GM23338 (cell line): ENCODE results near the gene GHDC. TPM values are rescaled to one million over a fixed set of nuclear protein-coding genes. Genes with fewer than 3 reads are reported as not detected.

Source experiments
- ATAC-seq: fragments of 200-7000 bp; cut with Tn5 transposase; 3 replicates; pipeline ENCODE4 v1.9.1; 2020
- DNase-seq: peaks from one replicate; pipeline ENCODE4 v3.0.0-alpha.2; 2015; ENCODE audit warnings: low spot score
- H2AFZ ChIP-seq: fragments of 200-600 bp; sonication (generic); 2 replicates; pipeline ENCODE4 v1.8.0; 2016; ENCODE audit warnings: antibody characterized with exemption, mild to moderate bottlenecking, moderate library complexity
- H3F3A ChIP-seq: fragments of 200-600 bp; sonication (generic); replicated peaks from 2 replicates; pipeline ENCODE4 v1.8.0; 2017; ENCODE audit warnings: antibody characterized with exemption, mixed run types, low read depth
- H3K27ac ChIP-seq: fragments of 200-600 bp; sonication (generic); 2 replicates; pipeline ENCODE4 v1.6.1; 2016; ENCODE audit warnings: low read depth
- H3K27me3 ChIP-seq: fragments of 200-600 bp; sonication (generic); 2 replicates; pipeline ENCODE4 v1.8.0; 2016; ENCODE audit warnings: mild to moderate bottlenecking, mixed run types, moderate library complexity; ENCODE audit not compliant: insufficient read depth
- H3K36me3 ChIP-seq: fragments of 200-600 bp; sonication (generic); 2 replicates; pipeline ENCODE4 v1.8.0; 2016; ENCODE audit warnings: mild to moderate bottlenecking; ENCODE audit not compliant: insufficient read depth
- H3K4me1 ChIP-seq: fragments of 200-600 bp; sonication (generic); 2 replicates; pipeline ENCODE4 v1.8.0; 2016; ENCODE audit warnings: mild to moderate bottlenecking, moderate library complexity; ENCODE audit not compliant: insufficient read depth
- H3K4me2 ChIP-seq: fragments of 200-600 bp; sonication (generic); 2 replicates; pipeline ENCODE4 v1.7.1; 2017; ENCODE audit warnings: mixed run types
- H3K4me3 ChIP-seq: fragments of 200-600 bp; sonication (generic); 2 replicates; pipeline ENCODE4 v1.6.1; 2016; ENCODE audit warnings: mixed run types
- H3K79me2 ChIP-seq: fragments of 200-600 bp; sonication (generic); replicated peaks from 2 replicates; pipeline ENCODE4 v1.8.0; 2017; ENCODE audit warnings: mild to moderate bottlenecking; ENCODE audit not compliant: insufficient read depth
- H3K9me2 ChIP-seq: fragments of 200-600 bp; sonication (generic); 2 replicates; pipeline ENCODE4 v1.8.0; 2017; ENCODE audit not compliant: insufficient read depth
- H4K20me1 ChIP-seq: fragments of 200-600 bp; sonication (generic); replicated peaks from 2 replicates; pipeline ENCODE4 v1.8.0; 2017; ENCODE audit warnings: mild to moderate bottlenecking; ENCODE audit not compliant: insufficient read depth
- H3K27ac Mint-ChIP-seq: 2 replicates; pipeline ENCODE4 v1.8.0; 2020; ENCODE audit warnings: inconsistent platforms, mild to moderate bottlenecking, moderate library complexity, mixed read lengths
- H3K27me3 Mint-ChIP-seq: 3 replicates; pipeline ENCODE4 v1.8.0; 2022; ENCODE audit warnings: low read depth, mild to moderate bottlenecking, moderate library complexity, mixed read lengths, inconsistent platforms; ENCODE audit not compliant: insufficient read depth, poor library complexity
- H3K36me3 Mint-ChIP-seq: 3 replicates; pipeline ENCODE4 v1.8.0; 2021; ENCODE audit warnings: low read depth, mild to moderate bottlenecking, inconsistent platforms, moderate library complexity, mixed read lengths
- H3K4me1 Mint-ChIP-seq: 3 replicates; pipeline ENCODE4 v1.8.0; 2020; ENCODE audit warnings: mild to moderate bottlenecking, inconsistent platforms, mixed read lengths
- H3K4me3 Mint-ChIP-seq: 3 replicates; pipeline ENCODE4 v1.8.0; 2021; ENCODE audit warnings: moderate library complexity, mild to moderate bottlenecking, inconsistent platforms, mixed read lengths
- H3K9me3 Mint-ChIP-seq: 3 replicates; pipeline ENCODE4 v1.8.0; 2020; ENCODE audit warnings: moderate library complexity, mild to moderate bottlenecking, inconsistent platforms, mixed read lengths
- CREB1 ChIP-seq: fragments of 250-450 bp; sonication (Bioruptor Pico); IDR thresholded peaks from 2 replicates; pipeline ENCODE4 v1.5.0; 2020; ENCODE audit warnings: low read depth, mild to moderate bottlenecking, moderate library complexity
- EZH2 ChIP-seq: fragments of 200-600 bp; sonication (generic); IDR thresholded peaks from one replicate; pipeline ENCODE4 v1.8.0; 2017; ENCODE audit warnings: antibody characterized with exemption, mild to moderate bottlenecking, low read depth; ENCODE audit not compliant: unreplicated experiment
- EZH2phosphoT487 ChIP-seq: fragments of 200-600 bp; sonication (generic); IDR thresholded peaks from one replicate; pipeline ENCODE4 v1.8.1; 2018; ENCODE audit warnings: antibody characterized with exemption; ENCODE audit not compliant: unreplicated experiment
- JUNB ChIP-seq: IDR thresholded peaks from one replicate; pipeline ENCODE4 v1.6.1; 2016; ENCODE audit warnings: antibody characterized with exemption; ENCODE audit not compliant: unreplicated experiment
- NANOG ChIP-seq: IDR thresholded peaks from 2 replicates; pipeline ENCODE4 v1.6.1; 2016; ENCODE audit warnings: antibody characterized with exemption, borderline replicate concordance
- POLR2AphosphoS5 ChIP-seq: IDR thresholded peaks from 2 replicates; pipeline ENCODE4 v1.6.1; 2016; ENCODE audit warnings: antibody characterized with exemption, low read depth
- STAT1 ChIP-seq: IDR thresholded peaks from one replicate; pipeline ENCODE4 v1.6.1; 2016; ENCODE audit warnings: antibody characterized with exemption; ENCODE audit not compliant: unreplicated experiment
- ZNF331 ChIP-seq: fragments of 250-450 bp; sonication (Bioruptor Pico); IDR thresholded peaks from 2 replicates; pipeline ENCODE4 v1.5.0; 2020; ENCODE audit warnings: low read depth, mild to moderate bottlenecking, moderate library complexity
- polyA plus RNA-seq: library from polyadenylated mRNA; unstranded; fragments of >200 nt; fragmentation: Nextera tagmentation; extraction: Ambion mirVana; gene quantifications from 2 replicates; pipeline ENCODE4 v1.2.1, GENCODE V29; 2016
- total RNA-seq: library from RNA; depleted of rRNA; stranded (reverse); fragments of >200 nt; shearing (Covaris generic); gene quantifications from 2 replicates; pipeline ENCODE4 v1.2.3, GENCODE V29; 2014
- TF ChIP-seq, protein P1 (sequence below): IDR thresholded peaks from one replicate; pipeline ENCODE4 v1.6.1; 2018; ENCODE audit warnings: antibody characterized with exemption; ENCODE audit not compliant: unreplicated experiment
- TF ChIP-seq, protein P2 (sequence below), 2 experiments: fragments of 200-600 bp in 1 of 2; sonication (generic) in 1 of 2; conservative IDR thresholded peaks; 2 replicates each; pipeline versions ENCODE4 v1.5.1 to v1.6.1; 2016 to 2017; ENCODE audit warnings: antibody characterized with exemption in 2 of 2, low read depth in 2 of 2, mild to moderate bottlenecking in 2 of 2, moderate library complexity in 1 of 2

The GHDC gene
- total and polyA plus RNA-seq, 2 experiments from 2014 or later: 4.0 to 13.8 TPM

DNA sequence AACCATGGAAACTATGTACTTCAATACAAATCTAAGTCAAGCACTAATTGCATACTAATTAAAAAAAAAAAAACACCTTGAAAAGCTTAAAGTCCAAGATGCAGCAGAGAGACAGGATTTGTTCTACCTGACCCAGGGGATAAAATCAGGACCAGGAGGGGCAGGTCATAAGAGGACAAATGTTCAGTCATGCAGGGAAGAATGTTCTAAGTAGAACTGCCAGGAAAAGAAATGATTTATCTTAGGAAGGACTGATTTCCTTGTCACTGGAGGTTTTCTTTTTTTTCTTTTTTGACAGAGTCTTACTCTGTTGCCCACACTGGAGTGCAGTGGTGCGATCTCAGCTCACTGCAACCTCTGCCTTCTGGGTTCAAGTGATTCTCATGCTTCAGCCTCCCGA, 9.1 kb upstream of the GHDC start:
- peaks cover 41% of the 10 kb centered on the region; the same call in 2 of the 3 replicates for H3K36me3 Mint-ChIP-seq
- ATAC-seq (no peak), DNase-seq (no peak)
- peaks cover 2% of the 10 kb centered on the region; the same call in 1 of the 3 replicates for H3K4me1 Mint-ChIP-seq
- peaks cover 10% of the 10 kb centered on the region for H3K27me3 Mint-ChIP-seq
- no peaks in the 10 kb centered on the region; the same call in 1 of the 2 replicates for H3K36me3 ChIP-seq
- H4K20me1 ChIP-seq: no peaks in the 10 kb centered on the region
- no peaks in the 10 kb centered on the region for H3K4me1 ChIP-seq
- H3K79me2 ChIP-seq: no peaks in the 10 kb centered on the region
- no peak overlapping the region for H3K4me3 Mint-ChIP-seq
- H3K9me3 Mint-ChIP-seq: no peaks in the 10 kb centered on the region
- TF ChIP-seq ZNF331 (CRISPR knock-in tag): no peak
- TF ChIP-seq, protein P1, sequence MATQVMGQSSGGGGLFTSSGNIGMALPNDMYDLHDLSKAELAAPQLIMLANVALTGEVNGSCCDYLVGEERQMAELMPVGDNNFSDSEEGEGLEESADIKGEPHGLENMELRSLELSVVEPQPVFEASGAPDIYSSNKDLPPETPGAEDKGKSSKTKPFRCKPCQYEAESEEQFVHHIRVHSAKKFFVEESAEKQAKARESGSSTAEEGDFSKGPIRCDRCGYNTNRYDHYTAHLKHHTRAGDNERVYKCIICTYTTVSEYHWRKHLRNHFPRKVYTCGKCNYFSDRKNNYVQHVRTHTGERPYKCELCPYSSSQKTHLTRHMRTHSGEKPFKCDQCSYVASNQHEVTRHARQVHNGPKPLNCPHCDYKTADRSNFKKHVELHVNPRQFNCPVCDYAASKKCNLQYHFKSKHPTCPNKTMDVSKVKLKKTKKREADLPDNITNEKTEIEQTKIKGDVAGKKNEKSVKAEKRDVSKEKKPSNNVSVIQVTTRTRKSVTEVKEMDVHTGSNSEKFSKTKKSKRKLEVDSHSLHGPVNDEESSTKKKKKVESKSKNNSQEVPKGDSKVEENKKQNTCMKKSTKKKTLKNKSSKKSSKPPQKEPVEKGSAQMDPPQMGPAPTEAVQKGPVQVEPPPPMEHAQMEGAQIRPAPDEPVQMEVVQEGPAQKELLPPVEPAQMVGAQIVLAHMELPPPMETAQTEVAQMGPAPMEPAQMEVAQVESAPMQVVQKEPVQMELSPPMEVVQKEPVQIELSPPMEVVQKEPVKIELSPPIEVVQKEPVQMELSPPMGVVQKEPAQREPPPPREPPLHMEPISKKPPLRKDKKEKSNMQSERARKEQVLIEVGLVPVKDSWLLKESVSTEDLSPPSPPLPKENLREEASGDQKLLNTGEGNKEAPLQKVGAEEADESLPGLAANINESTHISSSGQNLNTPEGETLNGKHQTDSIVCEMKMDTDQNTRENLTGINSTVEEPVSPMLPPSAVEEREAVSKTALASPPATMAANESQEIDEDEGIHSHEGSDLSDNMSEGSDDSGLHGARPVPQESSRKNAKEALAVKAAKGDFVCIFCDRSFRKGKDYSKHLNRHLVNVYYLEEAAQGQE: no peak
- TF ChIP-seq STAT1: no peak
- no peak for TF ChIP-seq POLR2AphosphoS5
- no peak for TF ChIP-seq EZH2phosphoT487
- TF ChIP-seq, protein P2, sequence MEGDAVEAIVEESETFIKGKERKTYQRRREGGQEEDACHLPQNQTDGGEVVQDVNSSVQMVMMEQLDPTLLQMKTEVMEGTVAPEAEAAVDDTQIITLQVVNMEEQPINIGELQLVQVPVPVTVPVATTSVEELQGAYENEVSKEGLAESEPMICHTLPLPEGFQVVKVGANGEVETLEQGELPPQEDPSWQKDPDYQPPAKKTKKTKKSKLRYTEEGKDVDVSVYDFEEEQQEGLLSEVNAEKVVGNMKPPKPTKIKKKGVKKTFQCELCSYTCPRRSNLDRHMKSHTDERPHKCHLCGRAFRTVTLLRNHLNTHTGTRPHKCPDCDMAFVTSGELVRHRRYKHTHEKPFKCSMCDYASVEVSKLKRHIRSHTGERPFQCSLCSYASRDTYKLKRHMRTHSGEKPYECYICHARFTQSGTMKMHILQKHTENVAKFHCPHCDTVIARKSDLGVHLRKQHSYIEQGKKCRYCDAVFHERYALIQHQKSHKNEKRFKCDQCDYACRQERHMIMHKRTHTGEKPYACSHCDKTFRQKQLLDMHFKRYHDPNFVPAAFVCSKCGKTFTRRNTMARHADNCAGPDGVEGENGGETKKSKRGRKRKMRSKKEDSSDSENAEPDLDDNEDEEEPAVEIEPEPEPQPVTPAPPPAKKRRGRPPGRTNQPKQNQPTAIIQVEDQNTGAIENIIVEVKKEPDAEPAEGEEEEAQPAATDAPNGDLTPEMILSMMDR (conservative IDR thresholded peaks at IDR 0.05; ENCODE audit: low read depth in 2 of 2): no peak
- TF ChIP-seq EZH2: no peak
- no peaks in the 10 kb centered on the region for H3K9me2 ChIP-seq
- H3K4me3 ChIP-seq: no peak overlapping the region
- H3K27ac Mint-ChIP-seq: no peak overlapping the region
- H3F3A ChIP-seq: 0 out of 2 replicates have a peak, but pooled peaks cover 7% of the 10 kb centered on the region
- H3K27ac ChIP-seq: no peak overlapping the region
- H2AFZ ChIP-seq: no peak overlapping the region
- no peaks in the 10 kb centered on the region for H3K27me3 ChIP-seq
- no peak overlapping the region for H3K4me2 ChIP-seq

DNA sequence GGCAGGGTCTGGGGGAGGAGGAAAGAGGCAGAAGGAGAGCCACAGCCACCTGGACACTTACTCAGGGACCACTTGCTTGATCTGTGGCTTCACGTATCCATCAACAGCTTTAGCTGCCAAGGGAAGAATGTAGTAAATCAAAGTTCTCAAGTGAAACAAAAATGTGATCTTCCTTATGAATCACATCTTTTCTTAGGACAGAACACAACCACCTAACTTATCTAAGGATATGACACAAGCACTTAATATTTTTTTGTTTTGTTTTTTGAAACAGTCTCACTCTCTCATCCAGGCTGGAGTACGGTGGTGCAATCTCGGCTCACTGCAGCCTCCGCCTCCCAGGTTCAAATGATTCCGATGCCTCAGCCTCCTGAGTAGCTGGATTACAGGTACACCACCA, 8.4 kb upstream of the GHDC start:
- ATAC-seq: no peak
- Mint-ChIP-seq H3K9me3 (no peaks in the 10 kb centered on the region), H3K36me3 (peaks cover 40% of the 10 kb centered on the region; the same call in 2 of the 3 replicates), H3K4me1 (peaks cover 2% of the 10 kb centered on the region; the same call in 1 of the 3 replicates), H3K27me3 (peaks cover 10% of the 10 kb centered on the region), H3K27ac (no peak overlapping the region), H3K4me3 (no peak overlapping the region)
- Histone ChIP-seq H3K27me3 (no peaks in the 10 kb centered on the region), H3K4me3 (no peak overlapping the region), H3K4me2 (no peak overlapping the region), H3K9me2 (no peaks in the 10 kb centered on the region), H4K20me1 (no peaks in the 10 kb centered on the region), H2AFZ (no peak overlapping the region), H3K79me2 (no peaks in the 10 kb centered on the region), H3F3A (0 out of 2 replicates have a peak, but pooled peaks cover 7% of the 10 kb centered on the region), H3K27ac (no peak overlapping the region), H3K4me1 (no peaks in the 10 kb centered on the region), H3K36me3 (no peaks in the 10 kb centered on the region; the same call in 1 of the 2 replicates)
- no peak for DNase-seq
- TF ChIP-seq NANOG (no peak), CREB1 (CRISPR knock-in tag) (no peak), EZH2phosphoT487 (no peak), STAT1 (no peak), JUNB (no peak), ZNF331 (CRISPR knock-in tag) (no peak)
- TF ChIP-seq, protein P1: no peak
